Measurements from ENCODE around the gene DGKQ. TPM values are rescaled to one million over a fixed set of nuclear protein-coding genes. Genes with fewer than 3 reads are reported as not detected.

Gene DGKQ
- total RNA-seq, 1 experiment from 2014 or later = 12.4 TPM

DNA sequence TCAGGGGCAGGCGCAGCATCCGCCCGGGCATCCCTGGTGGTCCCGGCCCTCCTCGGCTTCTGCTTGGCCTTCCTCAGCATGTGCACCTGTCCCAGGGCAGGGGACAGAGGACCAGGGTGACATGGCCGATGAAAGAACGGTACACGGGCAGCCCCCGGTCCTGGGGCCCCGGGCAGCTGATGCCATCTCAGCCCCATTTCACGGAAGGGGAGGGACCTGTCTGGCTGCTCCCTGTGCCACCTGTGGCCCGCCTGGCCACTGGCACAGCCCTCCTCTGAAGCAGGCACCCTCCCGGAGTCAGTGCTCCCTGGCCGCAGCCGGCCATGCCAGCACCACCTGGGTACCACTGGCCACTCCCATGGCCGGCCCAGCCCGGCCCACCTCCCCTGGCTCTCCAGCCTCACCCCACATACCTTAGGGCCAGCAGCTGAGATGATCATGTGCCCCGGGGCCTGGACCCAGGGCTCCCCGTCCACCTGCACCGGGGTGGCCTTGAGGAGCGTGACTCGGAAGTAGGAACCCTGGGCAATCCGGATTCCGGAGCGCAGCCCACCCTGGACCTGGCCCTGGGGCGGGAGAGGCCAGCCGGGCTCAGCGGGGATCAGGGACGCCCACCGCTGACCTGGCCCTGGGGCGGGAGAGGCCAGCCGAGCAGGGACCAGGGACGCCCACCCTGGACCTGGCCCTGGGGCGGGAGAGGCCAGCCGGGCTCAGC, 12.6 kb downstream of the DGKQ start:
- no peak overlapping the region for H3K9ac ChIP-seq (ENCODE audit: extremely low read depth, insufficient read length, low read length)
- H2BK15ac ChIP-seq (ENCODE audit: low read depth, low read length) = no peak overlapping the region
- H4K20me1 ChIP-seq (ENCODE audit: control insufficient read depth, insufficient read depth, insufficient read length) = no peaks in the 10 kb centered on the region
- no peak overlapping the region for H2BK20ac ChIP-seq (ENCODE audit: low read depth, low read length, poor library complexity, severe bottlenecking)
- no peak overlapping the region; the same call in 1 of the 2 replicates for H3K14ac ChIP-seq (ENCODE audit: insufficient read depth, low read length)
- H4K8ac ChIP-seq (replicated peaks; ENCODE audit: insufficient read length, low read depth, low read length) = no peak overlapping the region
- DNase-seq = no peak
- no peaks in the 10 kb centered on the region for H3K79me2 ChIP-seq (ENCODE audit: insufficient read depth, low read length)
- H3K27me3 Mint-ChIP-seq (ENCODE audit: low read depth) = no peaks in the 10 kb centered on the region
- H3T11ph ChIP-seq (ENCODE audit: low read length) = no peak overlapping the region
- no peak overlapping the region for H3K27ac Mint-ChIP-seq
- no peak overlapping the region for H3K18ac ChIP-seq (ENCODE audit: insufficient read length, low read depth, low read length)
- WGBS (ENCODE audit: extremely low coverage, insufficient read length, low lambda C conversion rate) = no CpG with 5 or more reads among the region's 35 CpGs
- H3K56ac ChIP-seq (ENCODE audit: insufficient read length, low read depth, low read length) = no peak overlapping the region
- no peak overlapping the region for H2AK5ac ChIP-seq (ENCODE audit: insufficient read length, low read length)
- TF ChIP-seq, protein P1, sequence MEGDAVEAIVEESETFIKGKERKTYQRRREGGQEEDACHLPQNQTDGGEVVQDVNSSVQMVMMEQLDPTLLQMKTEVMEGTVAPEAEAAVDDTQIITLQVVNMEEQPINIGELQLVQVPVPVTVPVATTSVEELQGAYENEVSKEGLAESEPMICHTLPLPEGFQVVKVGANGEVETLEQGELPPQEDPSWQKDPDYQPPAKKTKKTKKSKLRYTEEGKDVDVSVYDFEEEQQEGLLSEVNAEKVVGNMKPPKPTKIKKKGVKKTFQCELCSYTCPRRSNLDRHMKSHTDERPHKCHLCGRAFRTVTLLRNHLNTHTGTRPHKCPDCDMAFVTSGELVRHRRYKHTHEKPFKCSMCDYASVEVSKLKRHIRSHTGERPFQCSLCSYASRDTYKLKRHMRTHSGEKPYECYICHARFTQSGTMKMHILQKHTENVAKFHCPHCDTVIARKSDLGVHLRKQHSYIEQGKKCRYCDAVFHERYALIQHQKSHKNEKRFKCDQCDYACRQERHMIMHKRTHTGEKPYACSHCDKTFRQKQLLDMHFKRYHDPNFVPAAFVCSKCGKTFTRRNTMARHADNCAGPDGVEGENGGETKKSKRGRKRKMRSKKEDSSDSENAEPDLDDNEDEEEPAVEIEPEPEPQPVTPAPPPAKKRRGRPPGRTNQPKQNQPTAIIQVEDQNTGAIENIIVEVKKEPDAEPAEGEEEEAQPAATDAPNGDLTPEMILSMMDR (conservative IDR thresholded peaks at IDR 0.05) = no peak
- H3K27ac ChIP-seq (ENCODE audit: insufficient read length, low read depth, low read length) = no peak overlapping the region
- no peak overlapping the region for H2BK120ac ChIP-seq (ENCODE audit: low read depth, low read length, poor library complexity, severe bottlenecking)
- no peak overlapping the region for H2BK12ac ChIP-seq (ENCODE audit: insufficient read length, low read depth, low read length)
- no peak overlapping the region for H4K91ac ChIP-seq (ENCODE audit: insufficient read length, low read depth, low read length)
- H3K9me3 Mint-ChIP-seq = no peaks in the 10 kb centered on the region
- no peak overlapping the region for H3K4me3 Mint-ChIP-seq
- no peak overlapping the region for H3K23ac ChIP-seq (ENCODE audit: insufficient read length, low read depth, low read length)
- H3K4me1 Mint-ChIP-seq = no peaks in the 10 kb centered on the region
- H3K4me2 ChIP-seq (ENCODE audit: insufficient read depth, insufficient read length, low read length) = no peak overlapping the region
- peaks cover 0 to 5% (median 0%) of the 10 kb centered on the region in 3 experiments; a peak in 1 of 7 replicates for H3K36me3 Mint-ChIP-seq (ENCODE audit: insufficient read depth in 1 of 3, low read depth in 3 of 3)
- no peak overlapping the region for H2BK5ac ChIP-seq (ENCODE audit: insufficient read length, low read length)
- no peak overlapping the region for H2AFZ ChIP-seq (ENCODE audit: low read length)
- H3K27me3 ChIP-seq (ENCODE audit: insufficient read depth, low read length) = no peaks in the 10 kb centered on the region
- H3K4ac ChIP-seq (ENCODE audit: low read depth, low read length) = no peak overlapping the region
- no peaks in the 10 kb centered on the region for H3K79me1 ChIP-seq (ENCODE audit: insufficient read depth, low read depth, low read length, poor library complexity, severe bottlenecking)
- H3K9me3 ChIP-seq (ENCODE audit: control insufficient read depth, low read depth, low read length) = no peaks in the 10 kb centered on the region
- H3K23me2 ChIP-seq (ENCODE audit: insufficient read length, low read depth, low read length, poor library complexity, severe bottlenecking) = no peaks in the 10 kb centered on the region
- no peaks in the 10 kb centered on the region for H3K4me1 ChIP-seq (ENCODE audit: insufficient read depth, low read length)
- no peak overlapping the region for H4K5ac ChIP-seq (ENCODE audit: insufficient read length, low read depth, low read length)

All from H9 (cell line).